ENCODE measurements around the gene FUT1.
A peak's percentile ranks its signal among the peaks of the same experiment; 100 is the strongest.

Gene FUT1

DNA sequence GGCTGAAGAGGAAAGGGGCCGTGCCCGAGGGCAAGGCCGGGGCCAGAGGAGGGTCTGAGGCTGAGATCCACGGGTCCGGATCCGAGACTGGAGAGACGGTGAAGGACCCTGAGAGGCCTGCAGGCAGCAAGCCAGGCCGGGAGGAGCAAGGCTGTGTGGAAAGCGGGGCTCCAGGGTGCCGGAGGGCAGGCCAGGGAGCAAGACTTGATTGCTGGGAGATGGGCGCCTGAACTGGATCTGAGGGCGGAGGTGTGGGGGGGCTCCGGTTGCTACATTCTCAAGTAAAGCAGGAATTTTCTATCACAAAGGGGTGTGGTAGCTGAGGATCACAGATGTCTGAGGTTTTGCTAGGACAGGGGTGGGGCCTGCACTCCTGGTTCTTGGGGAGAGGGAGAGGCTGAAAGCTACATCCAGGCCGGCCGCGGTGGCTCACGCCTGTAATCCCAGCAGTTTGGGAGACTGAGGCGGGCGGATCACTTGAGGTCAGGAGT, 36.7 kb downstream of the FUT1 start:
- no peak for FAIRE-seq

DNA sequence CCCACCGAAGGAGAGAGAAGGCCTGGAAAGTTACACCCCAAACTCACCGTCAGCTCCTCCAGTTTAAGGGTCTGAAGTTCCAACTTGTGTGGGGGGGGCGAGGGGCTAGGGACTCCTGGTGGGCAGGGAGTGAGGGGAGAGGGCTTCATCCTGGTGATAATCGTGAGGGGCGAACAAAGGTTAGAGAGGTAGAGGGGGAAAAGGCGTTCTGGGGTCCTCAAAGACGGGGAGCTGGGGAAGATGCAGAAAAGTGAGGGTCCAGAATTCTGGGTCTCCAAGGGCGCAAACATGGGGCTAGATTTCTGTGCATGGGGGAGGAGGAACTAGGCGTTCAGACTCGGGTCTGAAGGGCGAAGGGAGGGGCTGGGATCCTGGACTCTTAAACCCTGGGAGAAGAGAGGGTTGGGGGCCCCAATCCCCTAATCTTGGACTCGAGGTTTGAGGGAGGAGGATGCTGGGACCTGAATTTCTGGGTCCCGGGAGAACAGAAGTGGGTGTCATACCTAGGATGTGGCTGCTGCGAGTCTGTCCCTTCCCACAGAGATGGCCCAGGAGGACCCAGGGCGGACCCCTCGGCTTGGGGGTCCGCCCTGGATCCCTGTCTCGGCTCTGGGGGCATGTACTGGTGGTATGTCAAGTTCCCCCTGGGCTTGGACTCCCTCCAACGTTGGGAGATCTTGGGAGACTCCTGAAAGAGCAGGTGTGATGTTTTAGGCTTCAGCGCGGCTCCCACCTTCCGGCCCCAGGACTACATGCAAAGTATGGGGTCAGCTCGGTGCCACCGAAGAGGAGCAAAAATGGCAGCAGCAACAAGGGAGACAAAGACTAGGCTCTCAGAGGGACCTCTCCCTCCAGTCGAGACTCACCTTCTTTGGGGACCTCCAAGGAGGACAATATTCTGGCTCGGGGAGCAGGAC, 37.4 kb downstream of the FUT1 start:
- FAIRE-seq, result no peak

GRCh38 chr19:48713864-48714755, 38.3 kb downstream of the FUT1 start:
- peak; percentile 98 for FAIRE-seq

DNA sequence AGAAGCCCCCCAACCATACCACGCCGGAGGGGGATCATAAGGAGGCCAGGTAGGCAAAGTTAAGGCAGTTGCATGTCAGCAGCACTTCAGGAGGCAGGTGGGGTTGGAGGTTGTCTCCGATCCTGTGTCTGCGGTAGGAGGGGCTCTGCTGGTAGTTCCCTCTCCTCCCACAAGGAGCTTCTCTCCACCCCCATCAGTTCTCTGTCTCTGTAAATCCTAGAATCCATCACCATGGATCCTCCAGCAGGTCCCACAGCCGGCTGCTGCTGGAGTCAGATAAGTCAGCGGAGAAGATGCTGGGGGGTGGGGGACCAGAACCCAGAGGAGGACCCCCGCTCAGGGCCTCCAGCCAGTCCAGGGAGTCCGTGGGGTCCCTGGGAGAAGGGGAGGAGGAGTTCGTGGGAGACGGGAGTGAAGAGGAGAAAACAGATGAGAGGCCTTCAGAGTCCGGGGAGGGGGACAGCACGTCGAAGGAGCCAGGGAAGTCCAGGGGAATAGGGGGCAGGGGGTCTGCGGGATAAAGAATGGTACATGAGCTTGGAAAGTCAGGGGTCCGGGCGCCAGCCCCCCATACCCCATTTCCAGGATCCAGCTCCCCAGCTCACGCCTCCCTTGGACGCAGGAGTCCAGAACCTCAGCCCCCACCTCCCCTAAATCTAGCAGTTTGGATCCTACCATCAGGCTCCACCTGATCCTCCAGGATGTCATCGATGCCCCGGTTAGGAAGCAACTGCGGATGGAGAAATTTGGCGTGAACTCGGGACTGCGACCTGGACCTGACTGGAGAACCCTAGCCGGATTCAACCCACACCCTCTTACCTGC, 39.2 kb downstream of the FUT1 start:
- no peak for FAIRE-seq

- FAIRE-seq, result no peak
These were observed 41.3 kb downstream of the FUT1 start for GRCh38 chr19:48711106-48711662.

GRCh38 chr19:48708471-48708870, 44.0 kb downstream of the FUT1 start:
- FAIRE-seq, result no peak

GRCh38 chr19:48705431-48705830, 47.0 kb downstream of the FUT1 start:
- no peak for FAIRE-seq

DNA sequence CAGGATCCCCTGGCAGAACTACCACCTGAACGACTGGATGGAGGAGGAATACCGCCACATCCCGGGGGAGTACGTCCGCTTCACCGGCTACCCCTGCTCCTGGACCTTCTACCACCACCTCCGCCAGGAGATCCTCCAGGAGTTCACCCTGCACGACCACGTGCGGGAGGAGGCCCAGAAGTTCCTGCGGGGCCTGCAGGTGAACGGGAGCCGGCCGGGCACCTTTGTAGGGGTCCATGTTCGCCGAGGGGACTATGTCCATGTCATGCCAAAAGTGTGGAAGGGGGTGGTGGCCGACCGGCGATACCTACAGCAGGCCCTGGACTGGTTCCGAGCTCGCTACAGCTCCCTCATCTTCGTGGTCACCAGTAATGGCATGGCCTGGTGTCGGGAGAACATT, 49.1 kb downstream of the FUT1 start:
- FAIRE-seq, result no peak

DNA sequence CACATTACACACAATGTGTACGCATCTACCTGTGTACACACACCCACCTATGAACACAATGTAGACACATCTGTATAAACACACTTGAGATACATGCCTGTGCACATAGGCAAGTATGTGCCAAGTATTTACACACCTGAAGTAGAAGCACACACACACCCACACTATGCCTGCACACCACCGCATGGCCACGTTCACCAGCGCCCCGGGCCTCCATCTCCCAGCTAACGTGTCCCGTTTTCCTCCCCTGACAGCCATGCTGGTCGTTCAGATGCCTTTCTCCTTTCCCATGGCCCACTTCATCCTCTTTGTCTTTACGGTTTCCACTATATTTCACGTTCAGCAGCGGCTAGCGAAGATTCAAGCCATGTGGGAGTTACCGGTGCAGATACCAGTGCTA, 49.7 kb downstream of the FUT1 start:
- no peak for FAIRE-seq

- FAIRE-seq, result no peak
These were observed 54.4 kb downstream of the FUT1 start for GRCh38 chr19:48698046-48698445.
